OCI-LY3 (cell line): Measurements from ENCODE around the gene ARL14.

Experiments
- EZH2phosphoT487 ChIP-seq: fragments of 200-600 bp; shearing (Covaris generic); IDR thresholded peaks from 2 replicates; pipeline ENCODE4 v1.6.1; 2018; ENCODE audit warnings: antibody characterized with exemption, mixed run types, low read depth
- TF ChIP-seq, protein P1 (sequence below): fragments of 200-600, 300-600 bp; sonication (generic); IDR thresholded peaks from 2 replicates; pipeline ENCODE4 v1.5.1; 2014; ENCODE audit warnings: antibody characterized with exemption, low read length, low read depth

GRCh38 chr3:160693191-160693590 lies 16.2 kb downstream of the ARL14 start:
- TF ChIP-seq, protein P1, sequence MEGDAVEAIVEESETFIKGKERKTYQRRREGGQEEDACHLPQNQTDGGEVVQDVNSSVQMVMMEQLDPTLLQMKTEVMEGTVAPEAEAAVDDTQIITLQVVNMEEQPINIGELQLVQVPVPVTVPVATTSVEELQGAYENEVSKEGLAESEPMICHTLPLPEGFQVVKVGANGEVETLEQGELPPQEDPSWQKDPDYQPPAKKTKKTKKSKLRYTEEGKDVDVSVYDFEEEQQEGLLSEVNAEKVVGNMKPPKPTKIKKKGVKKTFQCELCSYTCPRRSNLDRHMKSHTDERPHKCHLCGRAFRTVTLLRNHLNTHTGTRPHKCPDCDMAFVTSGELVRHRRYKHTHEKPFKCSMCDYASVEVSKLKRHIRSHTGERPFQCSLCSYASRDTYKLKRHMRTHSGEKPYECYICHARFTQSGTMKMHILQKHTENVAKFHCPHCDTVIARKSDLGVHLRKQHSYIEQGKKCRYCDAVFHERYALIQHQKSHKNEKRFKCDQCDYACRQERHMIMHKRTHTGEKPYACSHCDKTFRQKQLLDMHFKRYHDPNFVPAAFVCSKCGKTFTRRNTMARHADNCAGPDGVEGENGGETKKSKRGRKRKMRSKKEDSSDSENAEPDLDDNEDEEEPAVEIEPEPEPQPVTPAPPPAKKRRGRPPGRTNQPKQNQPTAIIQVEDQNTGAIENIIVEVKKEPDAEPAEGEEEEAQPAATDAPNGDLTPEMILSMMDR = no peak
- TF ChIP-seq EZH2phosphoT487 = no peak
